ENCODE data around the gene GLIPR1L1.
A peak's percentile ranks its signal among the peaks of the same experiment; 100 is the strongest.
"Not testable (repeated sequence)": the region's sequence is repeated elsewhere in the genome, so short reads cannot be mapped to it uniquely, and the experiment has no call there.

GLIPR1L1 gene, protein sequence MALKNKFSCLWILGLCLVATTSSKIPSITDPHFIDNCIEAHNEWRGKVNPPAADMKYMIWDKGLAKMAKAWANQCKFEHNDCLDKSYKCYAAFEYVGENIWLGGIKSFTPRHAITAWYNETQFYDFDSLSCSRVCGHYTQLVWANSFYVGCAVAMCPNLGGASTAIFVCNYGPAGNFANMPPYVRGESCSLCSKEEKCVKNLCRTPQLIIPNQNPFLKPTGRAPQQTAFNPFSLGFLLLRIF

DNA sequence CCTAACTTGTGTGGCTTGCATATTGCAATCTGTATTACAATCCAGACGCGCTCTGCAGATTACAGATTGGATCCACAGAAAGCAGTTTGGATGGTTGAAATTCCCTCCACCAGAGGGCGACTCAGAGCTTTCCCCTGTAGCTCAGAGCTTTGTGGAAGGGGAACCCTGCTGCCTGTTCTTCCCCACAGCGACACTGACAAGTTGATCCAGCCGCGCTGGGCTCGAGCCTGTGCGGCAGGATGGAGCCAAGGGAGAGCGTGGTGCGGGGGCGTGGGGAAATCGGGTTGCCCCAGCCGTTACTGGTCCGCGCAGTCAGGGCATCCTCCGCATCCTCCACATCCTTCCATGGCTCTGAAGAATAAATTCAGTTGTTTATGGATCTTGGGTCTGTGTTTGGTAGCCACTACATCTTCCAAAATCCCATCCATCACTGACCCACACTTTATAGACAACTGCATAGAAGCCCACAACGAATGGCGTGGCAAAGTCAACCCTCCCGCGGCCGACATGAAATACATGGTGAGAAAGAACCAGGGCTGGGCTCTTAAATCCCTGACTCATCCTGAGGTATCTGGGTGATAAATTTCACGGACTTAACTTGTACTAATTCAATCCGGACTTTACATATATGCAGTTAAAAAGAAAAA lies at the start of gene GLIPR1L1:
Gene GLIPR1L1 (plus strand): TSS at position 287 of the 647 bp plus-strand sequence. CDS start 59 bp downstream, at position 346.
- peak; percentile 62 for DNase-seq

GRCh38 chr12:75288860-75289259 lies 45.6 kb upstream of the GLIPR1L1 start:
- DNase-seq = no peak

DNA sequence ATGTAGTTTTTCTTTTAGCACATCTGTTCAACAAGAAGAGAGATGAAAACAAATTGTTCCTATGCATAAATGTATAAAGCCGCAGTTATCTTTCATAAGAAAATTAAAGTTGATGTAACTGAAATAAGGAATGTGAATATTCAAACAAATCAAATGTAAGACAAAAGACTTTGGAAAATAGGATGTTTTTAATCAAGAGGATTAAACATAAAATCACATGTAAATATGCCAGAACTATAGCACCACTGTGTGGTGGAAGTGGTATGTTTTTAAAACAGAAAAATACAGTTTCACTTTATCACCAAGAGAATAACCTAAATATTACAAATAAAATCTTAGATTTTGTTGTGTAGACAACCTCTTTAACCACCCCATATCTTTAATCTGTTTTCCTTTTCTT lies 44.7 kb upstream of the GLIPR1L1 start:
- no peak for DNase-seq

DNA sequence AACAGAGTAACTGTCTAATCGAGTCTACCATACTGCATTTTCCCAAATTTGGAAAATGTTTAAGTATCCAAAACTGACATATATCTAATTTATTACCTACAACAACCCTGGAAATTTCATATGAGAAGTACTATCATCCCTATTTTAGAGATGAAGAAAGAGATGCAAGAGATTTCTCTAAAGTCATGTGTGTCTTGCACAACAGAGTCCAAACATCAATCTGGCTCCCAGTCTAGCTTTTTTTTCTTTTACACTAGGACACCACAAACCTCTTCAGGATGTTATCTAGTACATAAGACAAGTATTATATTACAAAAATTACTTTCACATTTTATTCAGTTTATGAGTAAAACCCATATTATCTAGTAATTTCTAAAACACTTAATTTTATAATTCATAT lies 43.5 kb upstream of the GLIPR1L1 start:
- DNase-seq = no peak

DNA sequence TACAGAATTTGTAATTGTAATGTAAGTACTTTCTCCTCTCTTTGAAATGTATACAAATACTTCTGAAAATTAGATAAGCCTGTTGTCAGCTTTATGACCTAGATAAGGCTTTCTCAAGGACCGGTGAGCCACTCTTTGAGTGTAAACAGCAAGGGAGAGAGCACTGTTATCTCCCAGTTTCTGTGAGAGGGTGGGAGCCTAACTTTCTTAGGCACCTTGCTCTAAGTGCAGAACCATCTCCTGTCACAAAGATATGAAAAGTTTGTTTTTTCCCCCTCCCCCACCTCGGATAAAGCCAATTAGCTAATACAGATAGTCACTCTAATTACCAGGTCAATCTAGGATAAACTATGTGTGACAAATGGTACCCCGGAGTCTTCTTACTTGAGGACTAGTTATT lies 40.1 kb upstream of the GLIPR1L1 start:
- DNase-seq = no peak

GRCh38 chr12:75294797-75295196 lies 39.7 kb upstream of the GLIPR1L1 start:
- DNase-seq = no peak

GRCh38 chr12:75302225-75302624 lies 32.2 kb upstream of the GLIPR1L1 start:
- no peak for DNase-seq

DNA sequence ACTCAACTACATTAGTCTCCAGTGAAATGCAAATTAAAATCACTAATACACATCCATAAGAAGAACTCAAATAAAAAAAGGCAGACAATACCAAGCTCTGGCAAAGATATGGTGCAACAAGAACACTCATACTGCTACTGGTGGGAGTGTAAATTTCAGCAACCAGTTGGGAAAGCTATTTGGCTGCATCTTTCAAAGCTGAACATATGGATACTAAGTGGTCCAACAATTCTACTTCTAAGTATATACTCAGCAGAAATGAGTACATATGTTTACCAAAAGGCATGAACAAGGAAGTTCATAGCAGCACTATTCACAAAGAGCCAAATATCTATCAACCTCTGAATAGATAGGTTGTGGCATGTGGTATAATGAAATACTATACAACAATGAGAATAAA lies 31.7 kb upstream of the GLIPR1L1 start:
- no peak for DNase-seq

DNA sequence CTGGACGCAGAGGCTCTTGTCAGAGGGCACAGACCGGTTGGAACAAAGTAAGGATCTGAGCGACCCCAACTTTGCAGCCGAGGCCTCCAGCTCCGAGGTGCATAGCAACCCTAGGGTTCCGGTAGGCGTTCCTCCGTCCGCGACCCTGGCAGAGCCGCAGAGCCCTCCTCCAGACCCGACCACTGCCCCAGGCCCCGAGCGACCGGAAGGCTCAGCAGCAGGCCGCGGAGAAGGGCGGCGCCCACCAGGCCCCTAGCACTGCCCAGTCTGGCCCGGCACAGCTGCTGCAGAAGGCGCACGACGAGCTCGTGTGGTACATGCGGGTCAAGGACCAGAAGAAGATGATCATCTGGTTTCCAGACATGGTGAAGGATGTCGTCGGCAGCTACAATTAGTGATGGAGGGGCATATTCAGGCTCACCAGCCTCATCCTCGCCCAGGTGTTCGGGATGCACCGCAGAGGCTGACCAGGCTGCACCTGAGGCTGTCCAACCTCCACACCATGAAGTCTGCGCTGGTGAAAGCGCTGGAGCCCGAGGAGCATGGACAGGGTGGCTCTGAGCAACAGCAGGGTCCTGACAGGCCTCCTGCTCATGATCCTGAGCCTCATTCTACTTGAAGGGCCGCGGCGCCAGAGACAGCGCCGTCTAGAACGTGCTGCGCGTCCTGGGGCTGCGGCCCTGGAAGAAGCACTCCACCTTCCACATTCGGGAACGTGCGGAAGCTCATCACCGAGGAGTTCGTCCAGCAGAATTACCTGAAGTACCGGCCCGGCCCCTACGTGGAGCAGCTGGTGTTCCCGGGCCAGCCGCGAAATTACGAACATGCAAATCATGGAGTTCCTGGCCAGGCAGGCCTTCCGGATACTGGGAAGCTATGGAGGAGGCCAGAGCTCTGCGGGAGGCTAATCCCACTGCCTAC lies 28.8 kb upstream of the GLIPR1L1 start:
- DNase-seq = no peak

DNA sequence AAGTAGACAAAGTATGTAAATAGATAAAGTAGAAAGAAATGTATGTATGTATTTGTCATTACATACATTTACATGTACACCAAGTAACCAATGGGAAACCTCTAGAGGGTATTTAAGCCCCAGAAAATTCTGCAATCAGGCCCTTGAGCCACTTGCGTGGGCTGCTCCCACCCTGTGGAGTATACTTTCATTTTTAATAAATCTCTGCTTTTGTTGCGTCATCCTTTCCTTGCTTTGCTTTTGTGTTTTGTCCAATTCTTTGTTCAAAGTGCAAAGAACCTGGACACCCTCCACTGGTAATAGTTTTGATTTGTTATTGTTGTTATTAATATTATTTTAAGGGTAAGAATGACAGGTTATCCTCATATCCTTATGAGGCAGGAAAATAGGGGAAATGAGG lies 26.2 kb upstream of the GLIPR1L1 start:
- DNase-seq = peak; percentile 39

DNA sequence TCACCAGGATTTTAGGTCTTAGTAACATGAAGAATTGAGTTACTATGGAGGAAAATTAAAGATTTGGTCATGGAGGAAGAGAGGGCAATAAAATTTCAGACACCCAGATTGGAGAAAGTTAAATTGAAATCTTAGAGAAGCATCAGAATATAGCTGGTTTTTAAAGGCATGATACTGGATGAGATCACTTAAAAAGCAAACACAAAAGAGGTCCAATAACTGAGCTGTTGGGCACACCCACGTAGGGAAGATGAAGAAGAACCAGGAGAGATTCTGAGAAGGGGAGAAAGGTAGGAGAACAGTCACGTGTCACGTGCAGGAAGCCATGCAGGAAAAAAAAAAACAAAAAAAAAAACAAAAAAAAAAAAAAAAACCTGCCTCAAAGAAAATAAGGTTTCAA lies 23.1 kb upstream of the GLIPR1L1 start:
- DNase-seq = no peak

DNA sequence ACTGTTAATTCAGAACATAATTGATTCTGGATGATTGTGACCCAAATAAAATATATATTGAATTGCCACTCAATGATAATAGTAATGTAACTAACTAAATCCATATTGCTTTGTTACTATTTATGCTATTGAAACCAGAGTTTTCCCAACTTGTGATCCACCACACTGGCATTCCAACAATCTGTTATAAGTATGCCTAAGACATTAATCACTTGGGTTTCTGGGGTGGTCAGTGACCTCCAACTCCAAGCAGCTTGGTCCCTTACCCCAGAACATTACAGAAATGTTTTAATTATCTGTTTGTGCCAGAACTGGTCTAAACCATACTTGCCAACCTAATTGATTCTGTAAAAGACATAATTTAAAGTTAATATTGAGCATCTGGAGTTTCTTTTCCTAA lies 19.0 kb upstream of the GLIPR1L1 start:
- DNase-seq = peak; percentile 72

- no peak for DNase-seq
Measured at GRCh38 chr12:75317784-75318183, 16.7 kb upstream of the GLIPR1L1 start.

DNA sequence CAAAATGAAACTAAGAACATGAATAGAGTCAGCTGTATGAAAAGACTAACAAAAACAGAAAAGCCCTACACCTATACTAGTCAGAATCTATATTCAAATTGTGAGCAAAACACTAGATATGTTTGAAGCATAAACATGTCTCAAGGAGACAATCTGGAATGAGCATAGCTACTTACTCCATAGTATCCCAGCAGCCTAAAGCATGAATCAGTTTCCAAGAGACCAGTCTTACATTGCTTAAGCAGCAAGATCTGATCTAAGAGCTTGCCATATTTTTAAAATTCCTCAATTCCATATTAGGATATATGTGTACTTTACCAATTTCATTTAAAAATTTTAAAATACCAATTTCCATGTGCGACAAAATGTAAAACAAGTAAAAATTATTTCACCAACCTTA lies 12.0 kb upstream of the GLIPR1L1 start:
- DNase-seq = peak; percentile 50

DNA sequence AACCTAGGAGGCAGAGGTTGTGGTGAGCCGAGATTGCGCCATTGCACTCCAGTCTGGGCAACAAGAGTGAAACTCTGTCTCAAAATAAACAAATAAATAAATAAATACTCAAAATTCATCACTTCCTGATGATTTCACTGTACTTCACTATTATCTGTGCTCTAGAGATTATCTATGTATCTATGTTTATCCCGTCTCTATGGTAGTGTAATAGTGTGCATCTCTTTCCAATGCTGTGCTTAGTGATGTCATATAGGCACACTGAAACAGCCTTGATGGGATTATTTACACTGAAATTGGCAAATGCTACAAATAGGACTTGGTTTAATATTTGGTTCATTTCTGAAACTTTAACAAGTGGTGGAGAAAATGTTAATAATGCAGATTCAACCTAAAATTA lies 10.8 kb upstream of the GLIPR1L1 start:
- DNase-seq = peak; percentile 32

DNA sequence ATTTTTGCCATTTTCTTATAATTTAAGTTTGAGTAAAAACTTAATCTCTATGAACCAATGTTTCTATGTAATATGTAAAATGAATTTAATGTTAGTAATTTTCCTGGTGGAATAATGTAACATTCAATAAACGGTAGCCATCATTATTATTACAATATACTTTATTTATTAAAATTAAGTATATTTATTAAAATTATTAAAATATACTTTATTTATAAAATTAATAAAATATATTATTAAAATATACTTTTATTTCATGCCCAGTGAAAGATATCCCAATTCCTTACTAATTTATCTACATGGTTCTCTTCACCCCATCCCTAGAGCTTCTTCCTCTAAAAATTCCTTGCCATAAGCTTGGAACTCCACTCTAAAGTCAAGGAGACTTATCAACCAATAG lies 6.8 kb upstream of the GLIPR1L1 start:
- DNase-seq = no peak

- DNase-seq = peak; percentile 84
Measured at GRCh38 chr12:75329918-75330826, 4.3 kb upstream of the GLIPR1L1 start, which contains the start of gene CAPS2. TSS of gene CAPS2 (minus strand) at chr12:75330324. CDS start at chr12:75326498, 3,826 bp downstream.

DNA sequence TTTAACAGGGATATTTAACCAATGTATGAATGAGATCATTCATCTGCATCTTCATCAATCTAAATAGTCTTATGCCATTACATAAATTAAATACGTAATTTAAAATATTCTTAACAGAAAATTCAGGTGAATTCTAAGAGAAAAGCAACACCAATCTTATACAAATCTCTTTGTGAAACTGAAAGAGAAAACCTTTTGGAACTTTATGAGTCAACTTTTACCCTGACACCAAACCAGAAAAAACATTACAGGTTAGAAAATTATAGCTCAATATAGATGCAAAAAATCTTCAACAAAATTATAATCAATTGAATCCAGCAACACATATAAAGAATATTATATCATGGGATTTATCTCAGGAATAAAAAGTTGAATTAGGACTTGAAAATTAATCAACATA lies 3.4 kb downstream of the GLIPR1L1 start:
- DNase-seq = no peak

DNA sequence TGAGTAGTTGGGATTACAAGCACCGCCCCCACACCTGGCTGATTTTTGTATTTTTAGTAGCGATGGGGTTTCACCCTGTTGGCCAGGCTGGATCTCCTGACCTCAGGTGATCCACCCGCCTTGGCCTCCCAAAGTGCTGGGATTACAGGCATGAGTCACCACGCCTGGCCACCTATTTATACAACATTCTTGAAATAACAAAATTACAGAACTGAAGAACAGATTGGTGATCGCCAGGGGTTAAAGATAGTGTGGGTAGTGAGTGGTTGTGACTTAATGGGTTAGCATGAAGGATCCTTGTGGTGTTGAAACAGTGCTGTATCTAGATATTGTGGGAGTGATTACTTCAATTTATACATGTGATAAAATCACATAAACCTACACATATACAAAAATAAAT lies 7.4 kb downstream of the GLIPR1L1 start:
- DNase-seq = peak; percentile 37

GRCh38 chr12:75345531-75345930 lies 11.1 kb downstream of the GLIPR1L1 start:
- peak; percentile 12 for DNase-seq

DNA sequence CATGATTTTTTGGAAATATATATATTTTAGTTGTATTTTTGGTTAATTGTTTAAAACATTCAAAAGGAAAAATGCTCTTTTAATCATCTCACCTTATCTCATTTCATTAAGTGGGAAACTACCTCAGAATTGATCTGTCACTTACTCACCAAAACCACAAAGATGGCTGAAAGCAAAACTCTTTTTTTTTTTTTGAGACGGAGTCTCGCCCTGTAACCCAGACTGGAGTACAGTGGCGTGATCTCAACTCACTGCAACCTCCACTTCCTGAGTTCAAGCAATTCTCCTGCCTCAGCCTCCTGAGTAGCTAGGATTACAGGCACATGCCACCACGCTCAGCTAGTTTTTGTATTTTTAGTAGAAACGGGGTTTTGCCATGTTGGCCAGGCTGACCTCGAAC lies 11.7 kb downstream of the GLIPR1L1 start:
- DNase-seq = not testable (repeated sequence)

GRCh38 chr12:75349946-75350345 lies 15.5 kb downstream of the GLIPR1L1 start:
- no peak for DNase-seq

GRCh38 chr12:75350413-75350812 lies 15.9 kb downstream of the GLIPR1L1 start:
- DNase-seq = no peak
